Measurements from ENCODE around the gene PTHLH.

DNA sequence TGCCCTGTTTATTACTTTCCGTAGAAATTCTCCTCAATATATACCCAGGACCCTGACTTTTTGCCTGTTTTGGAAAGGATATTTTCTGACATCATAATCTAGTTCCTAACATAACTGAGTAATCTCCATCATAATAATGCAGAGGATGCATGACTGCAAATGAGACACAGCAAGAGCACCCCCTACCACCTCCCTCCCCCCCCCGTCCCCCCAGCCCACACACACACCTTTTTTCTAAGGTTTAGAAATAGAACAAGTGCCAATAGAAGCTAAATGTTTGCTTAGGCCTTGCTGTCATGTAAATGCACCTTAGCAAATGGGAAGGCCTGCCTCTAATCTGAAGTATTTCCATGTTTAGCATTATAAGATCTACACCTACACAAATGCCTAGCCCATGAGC, at the start of gene PTHLH:
- TF ChIP-seq ZNF384 (IDR thresholded peaks at IDR 0.05) (no peak), FOXM1 (IDR thresholded peaks at IDR 0.05; ENCODE audit: borderline replicate concordance) (no peak), NFRKB (IDR thresholded peaks at IDR 0.05) (no peak), BHLHE40 (IDR thresholded peaks at IDR 0.05; ENCODE audit: borderline replicate concordance) (no peak), SP1 (IDR thresholded peaks at IDR 0.05) (no peak), ELF4 (IDR thresholded peaks at IDR 0.05) (no peak), CTBP1 (IDR thresholded peaks at IDR 0.05; ENCODE audit: borderline replicate concordance) (no peak), HDGF (IDR thresholded peaks at IDR 0.05; ENCODE audit: borderline replicate concordance) (no peak), ARNT (IDR thresholded peaks at IDR 0.05) (no peak), FOXK2 (IDR thresholded peaks at IDR 0.05) (no peak), FOXA1 (IDR thresholded peaks at IDR 0.05) (no peak)
